Fibroblast of the aortic adventitia (primary cell): ENCODE results near the gene FBLN2. TPM values are rescaled to one million over a fixed set of nuclear protein-coding genes. Genes with fewer than 3 reads are reported as not detected.

Experiments
- DNase-seq: peaks from one replicate; pipeline ENCODE4 v3.0.0-alpha.2; 2010; ENCODE audit warnings: low read depth
- H3K4me3 ChIP-seq: 2 replicates; pipeline ENCODE4 v1.5.1; 2011; ENCODE audit warnings: low read depth, mild to moderate bottlenecking, control low read depth, low read length, moderate library complexity
- total RNA-seq: library from RNA; depleted of rRNA; stranded (reverse); fragments of >200 nt; gene quantifications from 2 replicates; pipeline ENCODE4 v1.2.3, GENCODE V29; 2012; ENCODE audit warnings: low replicate concordance
- TF ChIP-seq, protein P1 (sequence below): IDR thresholded peaks from 2 replicates; pipeline ENCODE4 v1.5.1; 2011; ENCODE audit warnings: mild to moderate bottlenecking, low read length, control low read depth, inconsistent platforms; ENCODE audit not compliant: insufficient read depth

FBLN2 gene
- total RNA-seq, 1 donor: 452 TPM

DNA sequence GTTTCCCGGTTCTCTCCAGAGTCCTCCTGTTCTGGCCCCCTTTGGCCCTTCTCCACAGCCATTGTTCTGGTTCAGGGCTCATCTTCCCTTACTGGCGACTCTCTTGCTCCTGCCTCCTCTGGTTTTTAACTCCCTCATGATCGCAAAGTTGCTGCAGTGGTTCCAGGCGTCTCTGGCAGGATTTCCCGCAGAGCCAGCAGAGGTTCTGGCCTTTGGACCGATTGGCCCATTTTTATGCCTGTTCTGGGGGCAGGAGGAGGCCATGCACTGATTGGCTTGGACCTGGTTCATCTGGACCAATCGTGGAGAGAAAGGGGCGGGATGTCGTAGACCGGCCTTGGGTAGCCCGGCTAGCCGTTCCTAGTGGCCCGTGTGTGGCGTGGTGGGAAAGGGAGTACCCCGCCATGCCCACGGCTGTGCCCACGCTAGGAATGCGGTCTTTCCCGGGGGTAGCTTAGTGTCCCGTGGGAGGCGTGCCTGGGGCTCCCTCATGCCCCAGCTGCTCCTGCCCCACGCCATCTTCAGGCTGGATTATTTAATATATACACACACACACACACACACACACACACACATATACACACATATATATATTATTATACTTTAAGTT, 113.4 kb downstream of the FBLN2 start:
- H3K4me3 ChIP-seq: no peak overlapping the region
- DNase-seq: no peak
- TF ChIP-seq, protein P1, sequence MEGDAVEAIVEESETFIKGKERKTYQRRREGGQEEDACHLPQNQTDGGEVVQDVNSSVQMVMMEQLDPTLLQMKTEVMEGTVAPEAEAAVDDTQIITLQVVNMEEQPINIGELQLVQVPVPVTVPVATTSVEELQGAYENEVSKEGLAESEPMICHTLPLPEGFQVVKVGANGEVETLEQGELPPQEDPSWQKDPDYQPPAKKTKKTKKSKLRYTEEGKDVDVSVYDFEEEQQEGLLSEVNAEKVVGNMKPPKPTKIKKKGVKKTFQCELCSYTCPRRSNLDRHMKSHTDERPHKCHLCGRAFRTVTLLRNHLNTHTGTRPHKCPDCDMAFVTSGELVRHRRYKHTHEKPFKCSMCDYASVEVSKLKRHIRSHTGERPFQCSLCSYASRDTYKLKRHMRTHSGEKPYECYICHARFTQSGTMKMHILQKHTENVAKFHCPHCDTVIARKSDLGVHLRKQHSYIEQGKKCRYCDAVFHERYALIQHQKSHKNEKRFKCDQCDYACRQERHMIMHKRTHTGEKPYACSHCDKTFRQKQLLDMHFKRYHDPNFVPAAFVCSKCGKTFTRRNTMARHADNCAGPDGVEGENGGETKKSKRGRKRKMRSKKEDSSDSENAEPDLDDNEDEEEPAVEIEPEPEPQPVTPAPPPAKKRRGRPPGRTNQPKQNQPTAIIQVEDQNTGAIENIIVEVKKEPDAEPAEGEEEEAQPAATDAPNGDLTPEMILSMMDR: no peak

DNA sequence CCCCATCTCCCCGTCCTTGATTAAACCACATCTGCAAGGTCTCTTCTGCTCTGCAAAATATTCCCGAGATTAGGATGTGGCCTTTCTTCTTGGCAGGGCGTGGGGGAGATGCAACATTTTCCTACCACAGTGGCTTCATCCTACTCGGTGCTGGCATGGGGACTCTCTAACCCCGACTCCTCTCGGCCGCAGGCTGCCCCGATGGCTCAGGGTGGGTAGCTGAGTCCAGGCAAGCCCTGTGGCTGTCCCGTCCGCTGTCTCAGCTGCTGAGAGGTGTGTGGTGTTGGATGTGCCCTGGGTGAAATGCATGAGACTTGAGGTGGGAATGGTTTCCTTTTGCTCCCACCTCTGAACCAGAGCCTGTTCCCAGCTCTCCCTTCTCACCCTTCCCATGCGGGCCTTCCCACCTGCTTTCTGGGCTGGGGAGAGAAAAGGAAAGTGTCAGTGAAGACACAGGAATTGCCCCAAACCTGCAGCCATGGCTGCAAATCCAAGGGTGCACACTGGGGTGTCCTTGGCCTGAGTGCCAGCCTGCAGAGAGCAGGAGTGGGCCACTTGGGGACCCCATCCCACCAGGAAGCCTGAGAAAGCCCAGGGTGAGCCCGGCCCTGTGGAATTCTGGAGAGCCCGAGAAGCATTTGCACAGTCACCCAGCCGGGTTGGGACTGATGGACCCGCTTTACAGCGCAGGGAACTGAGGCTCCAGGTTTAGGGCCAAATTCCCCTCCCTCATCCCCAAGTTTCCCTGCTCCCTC, 115.0 kb downstream of the FBLN2 start:
- DNase-seq: no peak
- TF ChIP-seq, protein P1: no peak
- H3K4me3 ChIP-seq: no peak overlapping the region

DNA sequence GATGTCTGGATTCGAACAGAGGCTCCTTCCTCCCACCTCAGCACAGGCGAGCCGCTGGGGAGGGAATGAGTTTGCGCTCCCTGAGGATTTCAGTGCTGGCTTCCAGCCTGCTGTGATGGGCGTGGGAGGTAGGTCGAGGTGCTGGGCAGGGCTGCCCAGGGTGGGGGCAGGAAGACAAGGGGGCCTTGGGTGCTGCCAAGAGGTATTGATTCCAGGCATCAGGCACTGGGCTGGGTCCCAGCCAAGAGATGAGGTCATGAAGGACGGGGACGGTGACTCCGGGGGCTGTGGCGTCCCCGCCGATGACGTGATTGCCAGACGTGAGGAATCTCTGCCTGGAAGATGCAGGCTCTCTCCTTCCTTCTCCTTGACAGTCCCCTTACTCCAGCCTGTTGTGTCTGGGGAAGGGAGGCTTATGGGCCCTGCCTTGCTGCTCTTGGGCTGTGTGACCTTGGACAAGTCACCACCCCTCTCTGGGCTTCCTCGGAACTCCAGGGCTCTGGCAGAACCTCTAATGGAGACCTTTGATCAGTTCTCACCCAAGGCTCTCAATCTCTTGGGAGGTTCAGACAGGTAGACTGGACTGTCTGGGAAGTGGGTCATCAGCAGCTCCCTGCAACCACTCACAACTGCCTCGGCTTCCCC, 116.8 kb downstream of the FBLN2 start:
- DNase-seq: no peak
- TF ChIP-seq, protein P1: no peak
- no peak overlapping the region for H3K4me3 ChIP-seq

DNA sequence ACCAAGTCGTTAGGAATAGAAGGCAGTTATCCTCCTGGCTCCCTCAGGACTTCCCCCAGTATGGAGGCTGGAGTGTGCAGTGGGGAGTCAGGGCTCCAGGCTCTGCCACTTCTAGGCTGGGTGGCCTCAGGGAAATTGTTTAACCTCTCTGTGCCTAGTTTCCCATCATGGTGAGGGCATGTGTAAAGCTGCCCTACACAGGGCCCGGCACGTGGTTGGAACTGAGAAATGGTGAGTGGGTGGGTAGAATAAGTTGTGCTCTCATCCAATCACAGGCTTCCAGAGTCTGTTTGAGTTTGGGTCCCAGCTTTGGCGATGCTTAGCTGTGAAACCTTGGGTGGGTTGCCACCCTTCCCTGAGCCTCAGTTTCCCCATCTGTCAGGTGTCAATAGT, 117.3 kb downstream of the FBLN2 start:
- H3K4me3 ChIP-seq: no peak overlapping the region
- TF ChIP-seq, protein P1: no peak
- DNase-seq: no peak

DNA sequence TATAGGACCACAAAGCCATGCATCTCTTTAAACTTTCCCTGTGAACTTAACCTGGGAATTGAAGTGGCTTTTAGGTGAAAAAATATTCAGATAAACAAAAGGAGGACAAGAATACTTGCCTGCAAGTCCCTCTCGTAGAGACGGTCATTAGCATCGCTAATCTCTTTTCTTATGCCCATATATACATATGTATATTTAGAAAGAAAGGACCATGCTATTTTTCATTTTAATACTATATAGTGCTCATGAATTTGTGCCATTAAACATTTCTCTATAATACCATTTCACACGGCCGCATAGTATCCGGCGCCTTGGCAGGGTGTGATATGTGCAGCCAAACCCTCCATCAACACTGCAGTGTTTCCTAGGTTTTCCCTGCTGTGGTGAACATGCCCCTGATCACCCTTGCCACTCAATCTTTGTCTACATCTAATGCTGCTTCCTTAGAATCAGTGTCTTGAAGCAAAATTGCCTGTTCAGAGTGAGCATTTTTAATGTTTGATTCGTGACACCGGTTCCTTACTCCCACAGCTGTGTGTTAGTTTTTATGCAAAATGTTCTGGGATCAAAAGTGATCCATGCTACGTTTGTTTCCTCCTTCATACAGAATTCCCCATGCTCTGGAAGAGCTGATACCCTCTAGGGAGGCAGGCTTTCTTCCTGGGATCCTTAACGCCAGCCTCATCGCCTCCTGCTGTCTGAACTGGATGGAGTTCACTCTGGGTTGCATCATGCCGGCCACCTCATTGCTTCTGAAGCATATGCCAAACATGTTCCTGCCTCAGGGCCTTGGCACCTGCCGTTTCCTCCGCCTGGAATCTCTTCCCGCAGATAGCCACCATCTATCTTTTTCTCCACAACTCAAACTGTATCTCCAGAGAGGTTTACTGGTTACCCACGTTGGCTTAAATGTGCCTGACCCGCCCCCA, 118.1 kb downstream of the FBLN2 start:
- TF ChIP-seq, protein P1: no peak
- H3K4me3 ChIP-seq: no peak overlapping the region
- DNase-seq: no peak

DNA sequence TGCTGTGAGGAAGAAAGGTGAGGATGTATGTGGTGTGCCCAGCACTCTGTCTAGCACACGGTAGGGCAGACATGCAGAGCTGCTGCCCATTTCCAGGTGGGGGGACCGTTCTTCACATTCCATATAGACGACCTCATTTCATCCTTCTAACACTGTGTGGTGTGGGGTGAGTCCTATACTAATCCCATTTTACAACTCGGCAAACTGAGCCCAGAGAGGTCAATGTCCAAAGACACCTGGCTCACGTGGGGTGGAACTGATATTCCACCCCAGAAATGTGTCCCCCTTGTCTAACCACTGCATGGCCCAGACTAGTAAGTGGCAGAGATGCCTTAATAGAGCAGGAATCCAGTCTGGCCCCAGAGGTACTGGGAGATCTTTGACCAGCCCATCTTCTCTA, 119.2 kb downstream of the FBLN2 start:
- DNase-seq: no peak
- TF ChIP-seq, protein P1: no peak
- H3K4me3 ChIP-seq: no peak overlapping the region
